G401.6 (cell line): Measurements from ENCODE around the gene MAEA.

Experiments
- FAIRE-seq: peaks from 2 replicates; lab custom pipeline; 2012; peaks lifted over from hg19 to GRCh38; lab: Jason Lieb, UNC

The MAEA gene

DNA sequence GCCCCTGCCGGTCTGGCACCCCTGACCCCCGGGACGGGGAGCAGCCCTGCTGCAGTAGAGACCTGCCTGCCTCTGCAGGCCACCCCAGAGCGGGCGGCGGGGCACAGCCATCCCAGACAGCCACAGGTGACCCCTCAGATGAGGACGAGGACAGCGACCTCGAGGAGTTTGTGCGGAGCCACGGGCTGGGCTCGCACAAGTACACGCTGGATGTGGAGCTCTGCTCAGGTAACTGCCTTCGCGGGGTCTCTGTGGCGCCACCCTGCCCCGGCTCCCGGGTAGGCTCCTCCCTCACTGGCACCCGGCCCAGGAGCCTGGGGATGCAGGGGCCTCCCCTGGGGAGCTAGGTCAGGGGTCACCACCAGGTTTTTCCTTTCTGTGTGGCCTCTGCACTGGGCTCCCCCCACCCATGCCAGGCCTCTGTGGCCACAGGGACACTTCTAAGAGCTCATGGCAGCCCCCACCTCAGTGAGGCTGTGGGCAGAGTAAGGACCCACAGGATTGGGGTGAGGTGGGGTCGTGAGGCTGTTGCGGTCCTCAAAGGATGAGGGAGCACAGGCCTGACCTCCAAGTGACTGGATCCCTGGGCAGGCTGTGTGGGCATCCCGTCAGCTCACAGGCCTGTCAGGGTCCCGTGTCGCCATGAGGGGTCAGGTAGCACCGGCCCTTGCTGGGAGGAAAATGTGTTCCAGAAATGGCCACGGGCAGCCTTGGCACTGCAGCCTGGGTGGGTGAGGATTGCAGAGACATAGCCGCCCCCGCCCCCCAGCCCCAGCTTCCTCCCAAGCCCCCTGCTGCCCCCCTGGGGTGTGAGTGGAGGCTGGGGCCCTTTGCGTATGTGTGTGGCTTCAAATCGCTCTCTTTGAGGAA lies 63.7 kb downstream of the MAEA start:
- no peak for FAIRE-seq

DNA sequence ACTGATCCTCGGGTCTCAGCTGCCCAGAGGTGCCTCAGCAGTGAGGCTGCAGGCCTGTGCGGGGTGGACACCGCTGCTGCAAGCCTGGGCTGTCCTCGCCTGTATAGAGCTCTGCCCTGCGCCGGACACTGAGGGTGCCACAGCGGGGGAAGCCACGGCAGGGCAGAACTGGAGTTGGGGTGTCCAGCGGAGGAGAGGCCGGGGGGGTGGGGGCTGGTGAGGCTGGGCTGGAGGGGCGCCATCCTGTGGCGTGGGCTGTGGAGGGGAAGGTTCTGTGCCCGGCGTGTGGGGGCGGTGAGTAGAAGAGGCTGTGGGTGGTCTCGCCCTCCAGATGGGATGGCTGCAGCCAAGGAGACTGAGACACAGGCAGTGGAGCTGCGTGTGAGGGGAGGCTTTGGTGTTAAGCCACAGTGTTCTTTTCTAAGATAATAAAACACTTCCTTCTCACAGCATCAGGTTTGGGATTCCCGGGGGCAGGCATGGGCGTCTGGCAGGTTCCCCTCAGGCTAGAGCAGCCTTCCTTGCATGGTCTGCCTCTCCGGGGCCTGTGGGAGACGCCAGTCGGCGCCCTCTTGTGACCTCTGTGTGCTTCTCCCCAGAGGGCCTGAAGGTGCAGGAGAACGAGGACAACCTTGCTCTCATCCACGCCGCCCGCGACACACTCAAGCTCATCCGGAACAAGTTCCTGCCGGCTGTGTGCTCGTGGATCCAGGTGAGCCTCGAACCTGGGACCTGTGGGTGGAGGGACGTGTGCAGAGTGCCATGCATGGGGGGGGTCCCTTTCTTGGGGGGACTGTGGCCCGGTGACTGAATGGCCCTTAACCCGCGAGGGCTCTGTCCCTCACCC lies 64.7 kb downstream of the MAEA start:
- no peak for FAIRE-seq

DNA sequence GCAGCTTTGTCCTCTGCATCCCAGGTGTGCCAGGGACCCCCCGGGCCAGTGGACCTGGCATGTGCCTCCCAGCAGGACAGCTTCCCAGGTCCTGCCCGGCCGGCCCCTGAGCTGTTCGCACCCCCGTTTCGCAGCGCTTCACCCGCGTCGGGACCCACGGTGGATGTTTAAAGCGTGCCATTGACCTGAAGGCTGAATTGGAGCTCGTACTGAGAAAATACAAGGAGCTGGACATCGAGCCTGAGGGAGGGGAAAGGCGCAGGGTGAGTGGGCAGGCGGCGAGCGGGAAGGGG lies 65.2 kb downstream of the MAEA start:
- FAIRE-seq, result no peak

DNA sequence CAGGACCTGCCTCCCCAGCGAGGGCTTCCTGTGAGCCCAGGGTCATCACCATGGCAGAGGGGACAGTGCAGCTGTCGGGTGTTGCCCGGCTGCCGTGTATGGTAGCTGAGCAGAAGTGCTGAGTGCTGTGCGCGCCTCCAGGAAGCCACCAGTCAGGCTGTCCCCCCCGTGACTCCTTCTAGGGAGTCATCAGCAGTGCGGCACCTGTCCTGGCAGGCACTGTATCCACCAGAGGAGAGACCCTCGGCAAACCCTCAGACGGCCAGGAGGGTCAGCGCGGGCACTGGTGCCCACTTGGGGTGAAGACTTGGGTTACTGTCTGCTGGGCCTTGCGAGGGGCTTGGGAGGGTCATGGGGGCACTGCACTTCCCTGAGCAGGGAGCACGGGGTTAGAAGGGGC lies 65.7 kb downstream of the MAEA start:
- no peak for FAIRE-seq

DNA sequence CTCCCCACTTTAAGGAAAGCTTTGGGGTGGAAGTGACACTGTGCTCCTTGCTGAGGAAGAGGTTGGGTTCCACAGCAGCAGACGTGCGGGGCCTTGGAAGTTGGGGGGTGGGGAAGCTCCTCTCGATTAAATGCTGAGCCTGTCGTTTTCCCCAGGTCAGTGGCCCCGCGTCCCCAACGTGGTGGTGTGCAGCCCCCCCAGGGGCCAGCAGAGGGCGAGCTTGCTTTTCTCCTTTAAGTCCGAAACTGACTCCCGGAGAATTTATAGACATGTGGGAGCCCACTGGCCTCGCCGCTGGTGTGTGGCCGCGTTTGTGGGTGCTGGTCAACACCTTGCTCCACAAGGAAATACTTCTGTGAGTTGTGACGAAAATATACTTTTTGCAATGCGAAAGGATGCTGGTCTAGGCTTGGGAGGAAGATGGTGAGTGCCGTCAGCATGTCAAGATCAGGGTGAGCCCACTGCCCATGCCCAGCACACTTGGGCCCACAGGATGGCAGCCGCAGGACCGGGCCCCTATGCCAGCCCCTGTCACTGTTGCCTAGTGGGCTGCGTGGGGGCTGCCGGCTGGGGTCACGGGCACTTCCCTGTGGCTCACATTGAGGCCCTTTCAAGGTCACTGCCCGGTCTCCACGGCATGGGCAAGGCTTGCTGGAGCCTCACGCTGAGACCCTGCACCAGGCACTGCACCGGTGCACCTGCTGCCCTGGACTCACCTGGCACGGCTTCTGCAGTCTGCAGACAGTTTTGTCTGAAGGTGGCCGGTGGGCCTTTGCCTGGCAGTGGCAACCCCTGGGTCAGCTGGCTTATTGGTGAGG lies 66.7 kb downstream of the MAEA start:
- no peak for FAIRE-seq

DNA sequence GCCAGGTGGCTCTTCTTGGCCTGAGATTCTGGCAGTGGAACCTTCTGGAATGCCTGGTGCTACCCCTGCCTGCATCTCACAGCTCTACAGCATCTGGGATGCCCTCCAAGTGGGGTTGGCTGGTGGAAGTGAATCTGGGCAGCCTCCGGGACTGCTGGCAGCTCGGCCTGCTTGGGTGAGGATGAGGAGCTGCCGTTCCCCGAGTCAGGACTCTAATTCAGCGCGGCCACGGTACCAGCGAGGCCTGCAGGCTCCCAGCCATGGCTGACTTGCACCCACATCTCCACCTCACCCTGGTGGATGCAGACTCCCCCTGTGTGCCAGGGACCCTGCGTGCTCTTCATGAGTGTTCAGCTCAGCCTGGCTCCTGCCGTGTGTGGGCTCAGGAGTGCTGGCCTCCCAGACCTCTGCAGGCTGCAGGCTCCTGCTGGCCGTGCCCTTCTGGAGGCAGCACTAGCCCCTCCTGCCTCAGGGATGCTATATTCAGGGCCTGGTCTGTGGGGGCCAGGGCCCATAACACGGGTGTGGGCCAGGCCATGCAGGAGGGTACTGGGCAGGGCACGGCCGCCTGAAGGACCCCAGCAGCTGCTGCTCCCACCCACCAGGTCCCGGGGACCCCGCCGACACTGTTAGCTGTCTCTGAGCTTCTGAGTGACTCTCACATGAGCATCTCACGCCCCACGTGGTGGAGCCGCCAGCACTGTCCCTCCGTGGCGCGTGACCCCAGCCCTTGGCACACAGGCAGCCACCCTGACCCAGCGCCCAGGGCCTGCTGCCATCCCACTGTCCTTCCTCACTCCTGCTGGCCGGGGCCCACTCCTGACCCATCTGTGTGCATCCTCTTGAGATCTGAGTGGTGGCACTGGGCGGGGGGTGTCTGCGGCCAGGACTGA lies 67.9 kb downstream of the MAEA start:
- no peak for FAIRE-seq

DNA sequence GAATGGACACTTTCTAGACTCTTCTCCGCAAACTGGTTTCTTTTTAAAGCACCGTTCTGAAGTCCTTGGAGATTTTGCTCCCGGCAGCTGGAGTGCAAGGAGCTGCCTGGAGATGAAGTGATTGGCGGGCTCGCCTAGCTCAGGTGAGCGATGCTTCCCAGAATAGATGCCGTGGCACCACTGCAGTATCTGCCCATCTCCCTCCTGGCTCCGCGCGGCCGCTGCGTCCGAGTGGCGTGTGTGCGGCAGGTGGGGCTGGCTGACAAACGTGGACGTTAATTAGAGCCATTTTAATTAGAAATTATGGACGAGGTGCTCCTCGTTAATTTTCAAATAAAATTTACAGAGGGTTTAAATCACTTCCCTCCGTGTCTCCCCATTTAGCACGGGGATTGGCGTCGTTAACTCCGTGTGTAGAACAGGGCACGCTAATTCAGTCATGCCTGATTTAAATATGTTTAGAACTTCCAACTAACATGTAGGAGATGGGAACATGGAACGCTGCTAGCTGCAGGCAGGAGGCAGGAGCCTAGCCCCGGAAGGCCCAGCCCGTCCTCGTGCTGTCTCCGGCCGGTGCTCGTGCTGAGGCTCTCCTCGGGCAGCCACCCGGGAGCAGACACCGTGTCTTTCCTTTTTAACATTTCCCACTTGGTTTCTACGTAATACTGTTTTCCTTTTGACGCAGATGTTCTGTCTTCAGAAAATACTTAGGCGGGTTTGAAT lies 68.9 kb downstream of the MAEA start:
- no peak for FAIRE-seq

DNA sequence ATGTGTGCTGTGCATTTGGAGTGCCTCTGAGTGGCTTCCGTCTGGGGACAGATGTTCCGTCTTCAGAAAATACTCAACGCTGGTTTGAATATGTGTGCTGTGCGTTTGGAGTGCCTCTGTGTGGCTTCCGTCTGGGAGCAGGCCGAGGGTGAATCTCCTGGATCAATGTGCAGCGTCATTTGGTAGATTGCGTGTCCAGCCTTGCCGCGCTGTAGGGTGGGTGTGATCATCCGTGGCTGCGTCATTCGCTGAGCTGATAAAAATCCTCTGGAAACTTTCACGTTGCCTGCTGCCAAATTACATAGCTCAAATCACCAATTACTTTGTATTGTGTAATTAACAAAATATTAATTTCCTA lies 69.4 kb downstream of the MAEA start:
- FAIRE-seq, result no peak

DNA sequence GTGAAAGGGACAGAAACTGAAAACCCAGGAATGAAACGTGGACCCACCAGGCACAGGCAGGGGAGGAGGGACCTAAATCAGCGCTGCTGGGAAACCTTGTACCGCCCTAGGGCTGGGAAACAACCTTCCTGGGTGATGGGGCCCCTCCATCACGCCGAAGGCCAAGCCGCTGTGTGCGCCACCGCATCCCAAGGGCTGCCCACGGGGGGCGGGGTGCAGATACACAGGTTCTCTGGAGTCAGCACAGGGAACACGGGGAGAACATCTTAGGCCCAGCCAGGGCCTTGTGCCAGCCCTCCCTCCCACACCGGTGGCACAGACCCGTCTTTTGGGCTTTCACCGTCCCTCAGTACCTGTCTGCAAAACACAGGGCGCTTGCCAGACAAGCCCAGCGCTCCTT lies 70.3 kb downstream of the MAEA start:
- FAIRE-seq, result no peak

DNA sequence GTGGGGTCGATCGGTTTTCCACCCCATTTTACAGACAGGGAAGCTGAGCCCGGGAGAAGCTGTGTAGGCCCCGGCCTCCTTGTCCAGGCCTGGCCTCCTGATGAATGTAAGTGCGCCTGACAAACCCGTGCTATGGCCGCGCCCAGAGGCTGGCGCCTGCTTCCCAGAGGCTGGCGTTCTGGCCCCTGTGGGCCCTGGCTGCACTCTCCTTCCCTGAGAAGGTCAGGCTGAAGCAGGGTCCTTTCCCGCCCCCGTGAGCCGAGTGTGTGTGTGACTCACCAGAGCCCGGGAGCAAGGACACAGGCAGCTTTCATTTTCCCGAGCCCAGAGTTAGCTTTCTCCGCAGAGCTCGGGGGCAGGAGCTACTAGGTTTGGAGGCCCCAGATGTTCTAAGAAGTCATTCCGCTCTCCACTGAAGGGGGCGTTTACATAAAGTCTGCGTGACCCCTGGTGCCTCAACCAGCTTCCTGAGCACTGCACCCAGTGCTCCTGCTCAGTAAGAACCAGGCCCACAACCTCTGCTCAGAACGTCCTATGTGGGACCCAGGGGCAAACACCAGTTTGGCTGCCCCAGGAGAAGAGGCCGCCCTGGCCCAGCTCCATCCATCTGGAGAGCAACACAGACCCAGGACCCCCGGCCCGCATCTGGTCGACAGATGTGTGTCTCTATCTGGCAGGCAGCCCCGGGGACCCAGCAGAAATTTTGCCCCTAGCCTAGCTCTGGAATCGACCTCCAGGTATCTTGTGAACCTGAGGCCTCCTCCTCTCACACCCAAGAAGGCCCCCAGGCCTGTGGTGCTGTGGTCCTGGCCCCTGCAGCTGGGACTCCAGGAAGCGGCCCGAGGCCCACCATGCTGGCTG lies 71.0 kb downstream of the MAEA start:
- FAIRE-seq, result no peak

DNA sequence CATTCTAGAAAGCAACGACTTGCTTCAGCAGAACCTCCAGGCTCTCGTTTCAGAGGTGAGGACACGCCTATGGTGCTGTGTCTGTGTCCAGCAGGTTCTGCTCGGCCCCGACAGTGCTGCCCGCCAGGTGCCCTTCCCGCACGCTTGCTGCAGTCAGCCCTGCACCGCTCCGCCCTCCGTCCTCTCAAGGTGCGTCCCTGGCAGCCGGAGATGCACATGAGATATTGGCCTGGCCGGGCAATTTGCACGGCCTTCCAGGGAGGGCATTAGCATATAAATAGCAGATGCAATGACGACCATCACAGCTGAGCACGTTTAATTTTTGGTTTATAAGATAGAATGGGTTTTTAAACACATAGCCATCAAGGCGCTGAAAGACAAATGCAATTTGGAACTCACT lies 71.7 kb downstream of the MAEA start:
- FAIRE-seq, result no peak

DNA sequence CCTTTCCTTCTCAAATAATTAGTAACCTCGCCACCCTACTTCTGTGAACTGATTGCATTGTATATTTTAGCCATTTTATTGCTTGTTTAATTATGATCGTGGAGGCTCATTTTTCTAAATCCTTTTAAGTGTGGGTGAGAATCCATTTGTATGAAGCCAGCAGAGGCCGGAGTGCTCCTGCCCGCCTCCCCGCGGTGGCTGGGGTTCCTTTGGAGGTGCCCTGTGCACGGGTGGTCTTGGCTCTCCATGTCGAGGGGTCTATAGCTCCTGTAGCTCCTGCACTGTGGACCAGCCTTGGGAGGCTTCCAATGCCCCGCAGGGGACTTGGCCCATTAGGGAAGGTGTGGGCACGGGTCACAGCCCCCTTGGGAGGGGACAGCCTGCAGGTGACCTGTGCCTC lies 72.4 kb downstream of the MAEA start:
- FAIRE-seq, result no peak

DNA sequence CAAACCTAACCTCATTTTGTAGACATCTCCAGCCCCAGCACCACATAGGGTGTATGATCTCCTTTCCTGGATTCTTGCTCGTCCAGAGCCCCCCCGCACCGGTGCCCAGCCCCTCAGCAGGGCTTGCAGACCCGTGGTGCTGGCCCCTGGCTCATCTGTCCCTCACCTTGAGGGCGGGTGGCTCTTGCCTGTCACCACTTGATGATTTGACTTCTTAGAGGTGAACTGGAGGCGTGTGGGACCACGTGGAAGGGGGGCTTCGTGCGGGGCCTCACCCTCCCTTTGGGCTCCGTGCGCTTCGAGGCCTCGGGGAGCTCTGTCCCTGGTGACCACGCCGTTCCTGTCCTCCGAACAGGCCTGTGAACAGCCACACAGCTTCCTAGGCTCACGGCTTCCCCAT lies 72.8 kb downstream of the MAEA start:
- no peak for FAIRE-seq

DNA sequence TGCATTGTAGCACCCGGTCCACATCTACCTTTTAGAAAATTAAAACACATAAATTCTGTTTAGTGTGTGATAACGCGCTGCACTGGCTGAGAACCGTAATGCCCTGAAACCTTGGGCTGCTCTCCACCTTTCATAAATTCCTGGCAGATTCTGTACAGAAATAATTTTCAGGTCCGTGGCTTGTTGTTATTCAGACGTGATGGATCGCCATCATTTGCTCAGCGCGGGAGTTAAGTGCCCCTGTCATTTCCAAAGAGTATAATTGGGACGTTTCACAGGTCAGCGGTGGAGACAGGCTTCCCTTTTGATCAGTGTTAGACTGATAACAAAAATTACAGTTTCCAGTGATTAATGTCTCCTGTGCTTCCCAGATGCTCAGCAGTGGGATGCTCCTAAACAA lies 73.8 kb downstream of the MAEA start:
- no peak for FAIRE-seq

DNA sequence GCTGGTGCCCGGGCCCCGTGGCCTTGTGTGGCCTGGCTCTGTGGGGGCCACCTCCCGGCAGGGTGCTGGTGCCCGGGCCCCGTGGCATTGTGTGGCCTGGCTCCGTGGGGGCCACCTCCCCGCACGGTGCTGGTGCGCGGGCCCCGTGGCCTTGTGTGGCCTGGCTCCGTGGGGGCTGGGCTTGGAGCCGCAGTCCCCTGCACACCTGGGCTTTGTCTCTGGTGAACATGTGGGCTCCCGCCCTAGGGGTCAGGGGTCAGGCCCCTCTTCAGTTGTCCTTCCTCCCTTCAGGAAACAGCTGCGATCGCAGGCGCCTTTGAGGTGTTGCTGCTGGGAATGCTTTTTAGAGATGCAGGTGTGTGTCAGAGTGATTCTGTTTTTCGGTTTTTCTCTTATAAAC lies 74.5 kb downstream of the MAEA start:
- no peak for FAIRE-seq

DNA sequence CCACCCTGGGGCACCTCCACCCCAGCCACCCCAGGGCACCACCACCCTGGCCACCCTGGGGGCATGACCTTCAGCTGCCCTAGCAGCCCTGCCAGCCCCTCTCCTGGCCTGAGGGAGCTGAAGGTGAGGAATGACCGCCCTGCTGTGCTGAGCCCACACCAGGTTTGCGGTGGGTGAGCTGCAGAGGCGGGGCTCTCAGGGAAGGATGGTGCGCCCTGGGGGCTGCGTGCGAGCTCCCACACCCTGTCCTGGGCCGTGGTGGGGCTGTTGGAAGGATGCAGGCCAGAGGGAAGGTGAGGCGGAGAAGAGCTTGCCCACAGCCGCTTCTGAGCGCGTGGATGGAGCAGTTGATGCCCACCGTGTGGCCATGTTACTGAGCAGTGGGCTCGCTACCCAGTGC lies 75.1 kb downstream of the MAEA start:
- FAIRE-seq, result no peak

DNA sequence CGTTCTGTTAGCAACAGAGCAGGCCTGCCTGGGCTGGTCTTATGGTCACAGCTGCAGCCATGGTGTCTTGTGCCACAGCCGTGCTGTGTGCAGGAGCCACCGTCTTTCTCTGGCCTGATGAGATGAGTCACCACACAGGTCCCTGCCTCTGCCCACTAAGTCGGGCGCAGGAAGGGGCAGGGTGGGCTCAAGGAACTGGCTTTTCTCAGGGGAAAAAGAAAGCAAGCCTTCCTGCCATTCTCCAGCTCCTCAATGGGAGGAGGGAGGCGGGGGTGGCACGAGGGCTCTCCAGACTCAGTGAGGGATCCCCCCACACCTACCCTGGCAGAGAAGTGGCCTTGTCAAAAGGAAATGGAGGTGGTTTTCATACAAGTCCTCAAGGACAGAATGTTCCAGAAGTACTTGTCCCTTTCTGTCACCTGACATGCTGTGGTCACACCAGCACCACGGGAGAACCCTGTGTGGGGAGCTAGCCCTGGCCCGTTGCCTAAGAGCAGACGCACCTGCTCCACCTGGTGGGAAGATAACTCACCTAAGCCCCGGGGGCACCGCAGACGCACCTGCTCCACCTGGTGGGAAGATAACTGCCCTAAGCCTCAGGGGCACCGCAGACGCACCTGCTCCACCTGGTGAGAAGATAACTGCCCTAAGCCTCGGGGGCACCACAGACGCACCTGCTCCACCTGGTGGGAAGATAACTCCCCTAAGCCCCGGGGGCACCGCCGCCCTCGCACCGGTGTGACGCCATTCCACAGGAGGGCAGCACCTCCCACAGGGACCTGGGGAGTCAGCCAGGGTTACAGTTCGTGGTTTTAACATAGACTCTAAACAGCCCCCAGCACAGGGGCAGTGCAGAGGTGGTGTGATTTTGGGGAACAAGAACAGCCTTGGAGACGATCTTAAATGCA lies 75.8 kb downstream of the MAEA start:
- FAIRE-seq, result no peak

DNA sequence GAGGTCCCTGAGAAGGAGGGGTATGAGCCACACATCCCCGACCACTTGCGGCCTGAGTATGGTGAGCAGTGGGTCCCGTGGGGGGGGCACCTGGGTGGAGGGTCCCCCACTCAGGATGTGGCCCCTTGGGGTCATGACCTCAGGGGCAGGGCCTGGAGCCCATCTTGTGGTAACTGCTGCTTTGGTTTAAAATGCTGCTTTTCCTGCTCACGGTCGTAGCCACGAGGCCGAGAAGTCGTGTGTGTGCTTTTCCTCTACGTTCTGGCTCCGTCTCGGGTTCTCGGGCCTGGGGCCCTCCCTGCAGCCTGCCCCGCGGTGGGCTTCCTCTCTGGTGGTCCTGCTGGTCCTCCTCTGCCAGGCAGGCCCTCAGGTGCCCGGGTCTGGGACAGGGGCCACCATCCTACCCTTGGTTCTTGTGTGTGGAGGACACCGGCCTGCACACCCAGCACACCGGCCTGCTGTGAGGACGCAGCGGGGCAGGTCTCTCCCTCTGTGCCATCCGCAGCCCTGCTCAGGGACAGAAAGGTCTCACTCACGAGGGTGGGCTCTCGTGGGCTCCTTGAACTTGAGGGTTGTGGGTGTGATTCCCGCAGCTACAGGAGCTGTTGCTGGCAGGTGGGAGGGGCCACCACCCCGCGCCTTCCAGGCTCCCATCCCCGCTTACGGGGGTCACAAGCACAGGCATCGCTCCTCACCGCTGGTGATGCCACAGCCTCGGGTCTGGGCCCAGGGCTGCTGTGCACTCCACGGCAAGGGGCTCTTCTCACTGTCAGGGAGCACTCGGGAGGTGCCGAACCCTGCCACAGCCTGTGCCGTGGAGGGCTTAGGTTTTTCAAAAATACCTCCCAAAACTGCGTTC lies 76.9 kb downstream of the MAEA start:
- no peak for FAIRE-seq
